Calu3 (cell line): ENCODE measurements around the gene MFSD6. TPM values are rescaled to one million over a fixed set of nuclear protein-coding genes. Genes with fewer than 3 reads are reported as not detected.
"Not testable (repeated sequence)": the region's sequence is repeated elsewhere in the genome, so short reads cannot be mapped to it uniquely, and the experiment has no call there.

Source experiments
- BruUV-seq: library from RNA; stranded (reverse); fragments of 400-500 nt; replicated peaks from 2 replicates; lab custom pipeline; 2021; lab: Mats Ljungman, UMichigan
- CTCF ChIA-PET: fragments of 300-600 bp; sonication (Branson Sonifier 250); formaldehyde crosslinking; loops from one replicate; lab custom pipeline; 2022; ENCODE audit warnings: antibody characterized with exemption; lab: Charles Lee
- DNase-seq: peaks from one replicate; pipeline ENCODE4 v3.0.0; 2022
- H3K27ac Mint-ChIP-seq: one replicate; pipeline ENCODE4 v1.8.0; 2022; ENCODE audit warnings: mixed read lengths; ENCODE audit not compliant: unreplicated experiment
- H3K27me3 Mint-ChIP-seq: one replicate; pipeline ENCODE4 v1.8.0; 2022; ENCODE audit warnings: mixed read lengths; ENCODE audit not compliant: unreplicated experiment
- H3K36me3 Mint-ChIP-seq: one replicate; pipeline ENCODE4 v1.8.0; 2022; ENCODE audit warnings: mild to moderate bottlenecking, moderate library complexity, mixed read lengths; ENCODE audit not compliant: insufficient read depth, unreplicated experiment
- H3K4me1 Mint-ChIP-seq: one replicate; pipeline ENCODE4 v1.8.0; 2022; ENCODE audit warnings: mild to moderate bottlenecking, low read depth, mixed read lengths; ENCODE audit not compliant: unreplicated experiment
- H3K4me3 Mint-ChIP-seq: one replicate; pipeline ENCODE4 v1.8.0; 2022; ENCODE audit warnings: mild to moderate bottlenecking, low read depth, moderate library complexity, mixed read lengths; ENCODE audit not compliant: unreplicated experiment
- H3K9me3 Mint-ChIP-seq: one replicate; pipeline ENCODE4 v1.8.0; 2022; ENCODE audit warnings: low read depth, mixed read lengths; ENCODE audit not compliant: unreplicated experiment
- CTCF ChIP-seq: fragments of 200-600 bp; IDR thresholded peaks from one replicate; pipeline ENCODE4 v1.8.0; 2022; ENCODE audit warnings: antibody characterized with exemption; ENCODE audit not compliant: unreplicated experiment
- intact Hi-C: fragments of 100-400 bp; cut with micrococcal nuclease; formaldehyde crosslinking; loops from one replicate; pipeline ENCODE4 v1.10.0; 2022; ENCODE audit not compliant: unreplicated experiment
- total RNA-seq: library from RNA; stranded (reverse); gene quantifications from 2 replicates; pipeline ENCODE4 v1.2.3, GENCODE V29; 2022

MFSD6 gene
- total RNA-seq, 1 experiment from 2014 or later, result 39.4 TPM

GRCh38 chr2:190506666-190507065, 98.5 kb downstream of the MFSD6 start:
- Mint-ChIP-seq H3K4me3 (no peak overlapping the region), H3K27ac (no peak overlapping the region), H3K9me3 (no peaks in the 10 kb centered on the region), H3K36me3 (no peaks in the 10 kb centered on the region), H3K27me3 (no peaks in the 10 kb centered on the region), H3K4me1 (peaks cover 16% of the 10 kb centered on the region)
- intact Hi-C loops, result loop anchor here (1.0 kb wide), 1 partner anchor 123 kb away; no protein-coding TSS in a partner anchor
- CTCF ChIA-PET, result no interaction called here
- no peak for TF ChIP-seq CTCF
- no peak for DNase-seq
- BruUV-seq, result no TSS peak

GRCh38 chr2:190507135-190507534, 99.0 kb downstream of the MFSD6 start:
- no TSS peak for BruUV-seq
- DNase-seq, result no peak
- CTCF ChIA-PET, result interaction anchor here (0.6 kb wide), 1 partner anchor 22 kb away, joined by 3 read pairs; no protein-coding TSS in a partner anchor
- H3K36me3 Mint-ChIP-seq, result no peaks in the 10 kb centered on the region
- H3K27ac Mint-ChIP-seq, result no peak overlapping the region
- H3K4me3 Mint-ChIP-seq, result no peak overlapping the region
- intact Hi-C loops, result loop anchor here (1.0 kb wide), 1 partner anchor 124 kb away; no protein-coding TSS in a partner anchor
- peaks cover 16% of the 10 kb centered on the region for H3K4me1 Mint-ChIP-seq
- H3K27me3 Mint-ChIP-seq, result no peaks in the 10 kb centered on the region
- no peak for TF ChIP-seq CTCF
- no peaks in the 10 kb centered on the region for H3K9me3 Mint-ChIP-seq

GRCh38 chr2:190509895-190510294, 101.7 kb downstream of the MFSD6 start:
- H3K4me3 Mint-ChIP-seq, BruUV-seq, H3K9me3 Mint-ChIP-seq, H3K27ac Mint-ChIP-seq, H3K27me3 Mint-ChIP-seq, CTCF ChIA-PET, DNase-seq, H3K36me3 Mint-ChIP-seq: not testable (repeated sequence)
- intact Hi-C loops, result loop anchor here (5.0 to 10.0 kb wide), 2 partner anchors 183 to 415 kb away; no protein-coding TSS in a partner anchor
- peaks cover 16% of the 10 kb centered on the region for H3K4me1 Mint-ChIP-seq

- peak; percentile 32 for DNase-seq
- H3K27me3 Mint-ChIP-seq, result no peaks in the 10 kb centered on the region
Observed at GRCh38 chr2:190511104-190511503, 102.9 kb downstream of the MFSD6 start.

More at GRCh38 chr2:190511104-190511503, 102.9 kb downstream of the MFSD6 start:
- H3K27ac Mint-ChIP-seq, result no peak overlapping the region
- intact Hi-C loops, result loop anchor here (1.0 to 10.0 kb wide), 3 partner anchors 128 to 416 kb away; no protein-coding TSS in a partner anchor
- TF ChIP-seq CTCF, result peak; percentile 37
- BruUV-seq, result no TSS peak
- H3K9me3 Mint-ChIP-seq, result no peaks in the 10 kb centered on the region
- CTCF ChIA-PET, result interaction anchor here (0.6 to 0.7 kb wide), 2 partner anchors 43 to 1049 kb away, joined by 3 to 4 read pairs; no protein-coding TSS in a partner anchor
- H3K4me3 Mint-ChIP-seq, result no peak overlapping the region
- peaks cover 12% of the 10 kb centered on the region for H3K4me1 Mint-ChIP-seq
- no peaks in the 10 kb centered on the region for H3K36me3 Mint-ChIP-seq
